Thymus (tissue), 11 donors: ENCODE results near the gene CDC34. TPM values are rescaled to one million over a fixed set of nuclear protein-coding genes. Genes with fewer than 3 reads are reported as not detected.

Experiments
- DNase-seq, 9 donors: peaks; one replicate each; pipeline ENCODE4 v3.0.0-alpha.2; 2013; ENCODE audit warnings: low spot score in 9 of 9, low read depth in 6 of 9, missing footprints in 1 of 9
- H3K27ac ChIP-seq, 2 donors: one replicate each; pipeline ENCODE4 v1.5.1; 2013; ENCODE audit warnings: control low read depth in 1 of 2, low read depth in 1 of 2, low read length in 1 of 2, mild to moderate bottlenecking in 1 of 2, moderate library complexity in 1 of 2
- H3K27me3 ChIP-seq, 2 donors: one replicate each; pipeline ENCODE4 v1.5.1; 2013; ENCODE audit warnings: low read length in 1 of 2; ENCODE audit not compliant: control insufficient read depth in 2 of 2, insufficient read depth in 1 of 2
- H3K36me3 ChIP-seq, 2 donors: one replicate each; pipeline ENCODE4 v1.5.1; 2013; ENCODE audit warnings: low read length in 1 of 2, mild to moderate bottlenecking in 1 of 2, moderate library complexity in 1 of 2; ENCODE audit not compliant: control insufficient read depth in 2 of 2, insufficient read depth in 2 of 2
- H3K4me1 ChIP-seq, 2 donors: one replicate each; pipeline ENCODE4 v1.5.1; 2013; ENCODE audit warnings: low read length in 2 of 2; ENCODE audit not compliant: control insufficient read depth in 2 of 2, insufficient read depth in 2 of 2
- H3K4me3 ChIP-seq, 2 donors: one replicate each; pipeline ENCODE4 v1.5.1; 2013; ENCODE audit warnings: low read length in 2 of 2, control low read depth in 1 of 2, mild to moderate bottlenecking in 1 of 2
- H3K9me3 ChIP-seq, 2 donors: one replicate each; pipeline ENCODE4 v1.5.1; 2013; ENCODE audit warnings: low read length in 1 of 2, mild to moderate bottlenecking in 1 of 2; ENCODE audit not compliant: control insufficient read depth in 2 of 2, insufficient read depth in 1 of 2
- WGBS: extraction: QIAGEN DNeasy Blood & Tissue Kit; methylation state at CpG from one replicate; pipeline ENCODE4 v1.1.7; 2013; 5-methylcytosine and 5-hydroxymethylcytosine counted together
- polyA plus RNA-seq: library from polyadenylated mRNA; stranded (reverse); fragments of 200-250 nt; gene quantifications from one replicate; pipeline ENCODE4 v1.2.3, GENCODE V29; 2013
- total RNA-seq: library from RNA; stranded (reverse); fragments of 120-200 nt; gene quantifications from one replicate; pipeline ENCODE4 v1.2.4, GENCODE V29; 2013
- donor health status: healthy.

The CDC34 gene
- total and polyA plus RNA-seq, 2 donors: 48.0 to 72.0 TPM

DNA sequence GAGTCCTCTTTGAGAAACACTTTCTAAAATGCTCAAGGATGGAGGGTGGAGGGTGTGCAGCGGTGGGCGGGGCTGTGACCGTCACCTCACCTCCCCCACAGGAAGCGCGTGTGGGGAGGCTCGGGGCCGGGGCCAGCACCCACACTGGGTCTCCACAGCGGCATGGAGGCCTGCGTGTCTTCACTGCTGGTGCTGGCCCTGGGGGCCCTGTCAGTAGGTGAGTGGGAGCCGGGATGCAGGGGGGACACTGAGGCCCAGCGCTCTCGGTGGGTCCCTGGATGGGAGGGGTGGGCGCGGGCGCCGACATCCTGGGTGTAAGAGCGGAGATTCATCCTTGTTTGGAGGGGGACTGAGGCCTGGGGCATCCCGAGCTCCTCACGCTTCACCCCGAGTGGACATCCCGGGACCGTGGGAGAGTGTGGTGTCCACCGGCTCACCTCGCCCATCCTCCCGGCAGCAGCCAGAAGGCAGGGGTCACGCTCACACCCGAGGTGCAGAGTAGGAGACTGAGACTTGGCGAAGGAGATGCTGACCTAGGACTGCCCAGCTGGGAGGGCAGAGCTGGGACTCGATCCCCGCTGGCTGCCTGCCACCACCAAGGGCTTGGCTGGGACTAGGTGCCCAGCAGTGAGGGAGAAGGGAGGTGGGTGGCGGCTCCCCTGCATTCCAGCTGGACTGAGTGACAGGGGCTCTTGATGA is 12.5 kb downstream of the CDC34 start, which contains the start of gene GZMM:
Gene GZMM (plus strand): TSS at position 144 of the 699 bp plus-strand sequence. CDS start 19 bp downstream, at position 163.
- Histone ChIP-seq H3K9me3 (no peaks in the 10 kb centered on the region), H3K27me3 (no peaks in the 10 kb centered on the region), H3K27ac (peak within 1 kb of the TSS; percentile 37 to 47), H3K4me3 (peak within 1 kb of the TSS; percentile 2 to 33), H3K4me1 (peaks cover 0 to 18% of the 10 kb centered on the region in 2 donors), H3K36me3 (peaks cover 21 to 24% of the 10 kb centered on the region in 2 donors)
- DNase-seq: peak in 4 of 9 donors; percentile 32 to 73 (median 52)
- WGBS: 74% methylated on average over 31 of the region's 31 CpGs

DNA sequence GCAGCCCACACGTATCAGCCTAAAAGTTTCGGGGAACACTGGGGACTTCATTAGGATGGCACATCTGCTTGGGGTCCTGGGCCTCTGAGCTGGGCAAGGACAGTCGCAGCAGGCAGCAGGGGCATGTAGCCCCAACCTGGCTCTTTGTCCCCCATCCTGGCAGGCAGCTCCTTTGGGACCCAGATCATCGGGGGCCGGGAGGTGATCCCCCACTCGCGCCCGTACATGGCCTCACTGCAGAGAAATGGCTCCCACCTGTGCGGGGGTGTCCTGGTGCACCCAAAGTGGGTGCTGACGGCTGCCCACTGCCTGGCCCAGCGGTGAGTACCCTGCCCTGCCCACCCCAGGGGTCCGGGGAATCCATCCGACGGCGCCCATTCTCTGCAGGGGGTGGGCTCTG is 15.6 kb downstream of the CDC34 start:
- peaks cover under 1 to 6% of the 10 kb centered on the region in 2 donors for H3K36me3 ChIP-seq
- H3K27me3 ChIP-seq: peaks cover 0 to 7% of the 10 kb centered on the region in 2 donors
- peaks cover 0 to 18% of the 10 kb centered on the region in 2 donors for H3K4me1 ChIP-seq
- DNase-seq: no peak
- WGBS: 95% methylated on average over 15 of the region's 15 CpGs
- H3K27ac ChIP-seq: no peak overlapping the region
- no peak overlapping the region for H3K4me3 ChIP-seq
- H3K9me3 ChIP-seq: no peaks in the 10 kb centered on the region

GRCh38 chr19:547836-548720 is 16.5 kb downstream of the CDC34 start:
- WGBS: 91% methylated on average over 26 of the region's 26 CpGs

DNA sequence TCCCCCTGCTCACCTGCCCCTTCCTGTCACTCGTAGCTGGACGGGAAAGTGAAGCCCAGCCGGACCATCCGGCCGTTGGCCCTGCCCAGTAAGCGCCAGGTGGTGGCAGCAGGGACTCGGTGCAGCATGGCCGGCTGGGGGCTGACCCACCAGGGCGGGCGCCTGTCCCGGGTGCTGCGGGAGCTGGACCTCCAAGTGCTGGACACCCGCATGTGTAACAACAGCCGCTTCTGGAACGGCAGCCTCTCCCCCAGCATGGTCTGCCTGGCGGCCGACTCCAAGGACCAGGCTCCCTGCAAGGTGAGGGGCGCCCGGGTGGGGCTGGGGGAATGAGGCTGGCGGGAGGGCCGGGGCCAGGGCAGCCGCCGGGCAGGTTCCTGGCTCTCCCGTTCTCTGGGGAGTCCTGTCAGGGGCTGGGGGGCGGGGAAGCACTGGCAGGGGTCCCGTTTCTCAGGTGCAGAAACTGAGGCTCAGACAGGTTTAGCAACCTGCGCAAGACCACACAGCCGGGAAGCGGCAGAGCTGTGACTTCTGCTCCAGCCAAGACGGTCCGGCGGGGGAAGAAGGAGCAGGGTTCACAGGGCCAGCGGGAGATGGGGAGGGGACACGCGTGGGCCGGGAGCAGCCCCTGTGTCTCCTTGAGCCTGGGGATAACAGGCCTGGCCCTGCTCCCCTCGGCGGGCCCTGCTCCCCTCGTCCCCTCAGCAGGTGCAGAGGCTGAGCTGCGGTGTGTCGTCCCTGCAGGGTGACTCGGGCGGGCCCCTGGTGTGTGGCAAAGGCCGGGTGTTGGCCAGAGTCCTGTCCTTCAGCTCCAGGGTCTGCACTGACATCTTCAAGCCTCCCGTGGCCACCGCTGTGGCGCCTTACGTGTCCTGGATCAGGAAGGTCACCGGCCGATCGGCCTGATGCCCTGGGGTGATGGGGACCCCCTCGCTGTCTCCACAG is 17.6 kb downstream of the CDC34 start:
- 87% methylated on average over 52 of the region's 52 CpGs for WGBS
- peaks cover 0 to 9% of the 10 kb centered on the region in 2 donors for H3K27me3 ChIP-seq

More at GRCh38 chr19:547836-548720, 16.5 kb downstream of the CDC34 start:
- H3K4me3 ChIP-seq: no peak overlapping the region
- H3K4me1 ChIP-seq: peaks cover 0 to 17% of the 10 kb centered on the region in 2 donors
- H3K9me3 ChIP-seq: no peaks in the 10 kb centered on the region
- H3K36me3 ChIP-seq: no peaks in the 10 kb centered on the region
- no peak for DNase-seq
- no peak overlapping the region for H3K27ac ChIP-seq
- H3K27me3 ChIP-seq: peaks cover 0 to 9% of the 10 kb centered on the region in 2 donors

GRCh38 chr19:554817-555216 is 23.3 kb downstream of the CDC34 start:
- 91% methylated on average over 20 of the region's 20 CpGs for WGBS
- no peaks in the 10 kb centered on the region for H3K4me1 ChIP-seq

More for the DNA sequence above, 17.6 kb downstream of the CDC34 start:
- DNase-seq: no peak
- H3K36me3 ChIP-seq: no peaks in the 10 kb centered on the region
- no peak overlapping the region for H3K4me3 ChIP-seq
- no peaks in the 10 kb centered on the region for H3K9me3 ChIP-seq
- no peak overlapping the region for H3K27ac ChIP-seq
- peaks cover 0 to 7% of the 10 kb centered on the region in 2 donors for H3K4me1 ChIP-seq

DNA sequence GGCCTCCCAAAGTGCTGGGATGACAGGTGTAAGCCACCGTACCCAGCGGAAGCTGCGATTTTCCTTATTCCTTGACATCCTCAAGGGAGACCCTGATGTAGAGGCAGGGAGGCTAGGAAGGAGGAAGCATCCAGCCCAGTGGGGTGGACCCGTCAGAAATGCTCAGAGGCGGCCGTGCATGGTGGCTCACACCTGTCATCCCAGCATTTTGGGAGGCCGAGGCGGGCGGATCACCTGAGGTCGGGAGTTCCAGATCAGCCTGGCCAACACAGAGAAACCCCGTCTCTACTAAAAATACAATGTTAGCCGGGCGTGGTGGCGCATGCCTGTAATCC is 23.9 kb downstream of the CDC34 start:
- DNase-seq: no peak
- no peaks in the 10 kb centered on the region for H3K36me3 ChIP-seq
- H3K9me3 ChIP-seq: no peaks in the 10 kb centered on the region
- peaks cover 0 to 12% of the 10 kb centered on the region in 2 donors for H3K27me3 ChIP-seq
- no peak overlapping the region for H3K4me3 ChIP-seq
- 95% methylated on average over 14 of the region's 14 CpGs for WGBS
- no peaks in the 10 kb centered on the region for H3K4me1 ChIP-seq
- no peak overlapping the region for H3K27ac ChIP-seq

More at GRCh38 chr19:554817-555216, 23.3 kb downstream of the CDC34 start:
- H3K27ac ChIP-seq: no peak overlapping the region
- peaks cover 0 to 12% of the 10 kb centered on the region in 2 donors for H3K27me3 ChIP-seq
- H3K4me3 ChIP-seq: no peak overlapping the region
- H3K36me3 ChIP-seq: no peaks in the 10 kb centered on the region
- DNase-seq: no peak
- H3K9me3 ChIP-seq: no peaks in the 10 kb centered on the region

DNA sequence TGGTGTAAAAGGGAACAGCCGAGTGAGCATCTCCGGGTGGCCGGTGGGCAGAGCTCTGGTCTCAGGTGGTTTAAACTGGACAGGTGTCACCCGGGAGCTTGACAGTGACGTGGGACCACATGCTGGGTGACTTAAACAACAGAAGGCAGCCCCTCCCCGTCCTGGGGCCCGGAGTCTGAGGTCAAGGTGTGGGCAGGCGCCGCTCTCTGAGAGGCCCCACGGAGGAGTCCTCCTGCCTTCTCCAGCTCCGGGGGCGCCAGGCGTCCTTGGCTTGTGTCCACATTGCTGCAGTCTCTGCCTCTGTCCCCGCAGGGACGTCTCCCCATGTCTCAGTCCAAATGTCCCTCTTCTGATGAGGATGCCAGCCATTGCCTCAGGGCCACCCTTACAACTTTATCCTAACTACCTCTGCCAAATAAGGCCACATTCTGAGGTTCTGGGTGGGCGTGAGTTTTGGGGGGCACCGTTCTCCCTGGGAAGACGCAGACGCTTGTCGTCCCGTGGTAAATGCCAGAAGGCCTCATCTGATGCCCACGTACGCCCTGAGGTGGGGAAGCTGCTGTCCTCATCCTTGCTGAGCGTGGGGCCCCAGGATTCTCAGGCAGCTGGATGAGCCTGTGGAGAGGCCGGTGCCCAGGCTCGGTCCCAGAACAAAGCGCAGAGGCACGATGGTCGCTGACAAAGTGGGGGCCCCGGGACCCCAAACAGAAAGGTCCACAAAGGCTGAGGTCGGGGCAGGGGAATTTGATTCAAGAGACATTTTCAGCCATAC is 25.2 kb downstream of the CDC34 start:
- H3K27me3 ChIP-seq: peaks cover 0 to 7% of the 10 kb centered on the region in 2 donors
- no peaks in the 10 kb centered on the region for H3K36me3 ChIP-seq
- WGBS: 91% methylated on average over 31 of the region's 31 CpGs
- no peak overlapping the region for H3K27ac ChIP-seq
- H3K4me1 ChIP-seq: no peaks in the 10 kb centered on the region
- H3K9me3 ChIP-seq: no peaks in the 10 kb centered on the region
- H3K4me3 ChIP-seq: no peak overlapping the region
- DNase-seq: no peak

GRCh38 chr19:558770-559439 is 27.3 kb downstream of the CDC34 start:
- Histone ChIP-seq H3K9me3 (no peaks in the 10 kb centered on the region), H3K27me3 (peaks cover 0 to 5% of the 10 kb centered on the region in 2 donors), H3K27ac (no peak overlapping the region), H3K4me3 (no peak overlapping the region), H3K36me3 (no peaks in the 10 kb centered on the region), H3K4me1 (no peaks in the 10 kb centered on the region)
- WGBS: 73% methylated on average over 21 of the region's 21 CpGs
- no peak for DNase-seq
